ENCODE measurements around the gene ADISSP. TPM values are rescaled to one million over a fixed set of nuclear protein-coding genes. Genes with fewer than 3 reads are reported as not detected.

ADISSP gene
- total and polyA plus RNA-seq, 2 of the 13 experiments (the other 11 are each of a cell fraction or from before 2014, with no cell fraction given): 38.3 to 90.6 TPM

DNA sequence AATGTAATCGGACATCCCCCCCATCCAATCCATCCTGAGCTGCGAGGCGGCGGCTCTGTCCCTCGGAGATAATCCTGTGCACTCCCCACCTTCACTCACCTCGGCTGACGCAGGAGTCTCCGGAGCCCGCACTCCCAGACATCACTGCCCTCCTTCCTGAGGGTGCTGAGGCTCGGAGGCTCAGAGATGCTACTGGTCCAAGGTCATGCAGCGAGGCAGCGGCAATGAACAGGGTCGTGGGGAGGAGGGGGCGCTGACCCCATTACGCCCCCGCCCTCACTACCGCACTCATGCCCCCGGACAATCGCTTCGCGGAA, 485 bp downstream of the ADISSP start (continued):
- TF ChIP-seq ESRRA (CRISPR knock-in tag; IDR thresholded peaks at IDR 0.05; ENCODE audit: low read depth): no peak
- no peak for TF ChIP-seq RXRA (CRISPR knock-in tag; IDR thresholded peaks at IDR 0.05)
- no peak for TF ChIP-seq ZNF317 (CRISPR knock-in tag; IDR thresholded peaks at IDR 0.05)
- TF ChIP-seq FOSL2 (CRISPR knock-in tag; IDR thresholded peaks at IDR 0.05): no peak
- TF ChIP-seq ZNF230 (CRISPR knock-in tag; IDR thresholded peaks at IDR 0.05): 0 out of 2 replicates have a peak, but pooled peaks have one; percentile 4
- TF ChIP-seq ZSCAN5A (CRISPR knock-in tag; IDR thresholded peaks at IDR 0.05; ENCODE audit: borderline replicate concordance): peak; percentile 88; the same call in 1 of the 2 replicates
- TF ChIP-seq ZNF446 (CRISPR knock-in tag; IDR thresholded peaks at IDR 0.05): peak; percentile 93; the same call in 1 of the 2 replicates
- no peak for TF ChIP-seq ZNF883 (CRISPR knock-in tag; IDR thresholded peaks at IDR 0.05; ENCODE audit: not compliant biosample characterization)
- TF ChIP-seq, protein P1, sequence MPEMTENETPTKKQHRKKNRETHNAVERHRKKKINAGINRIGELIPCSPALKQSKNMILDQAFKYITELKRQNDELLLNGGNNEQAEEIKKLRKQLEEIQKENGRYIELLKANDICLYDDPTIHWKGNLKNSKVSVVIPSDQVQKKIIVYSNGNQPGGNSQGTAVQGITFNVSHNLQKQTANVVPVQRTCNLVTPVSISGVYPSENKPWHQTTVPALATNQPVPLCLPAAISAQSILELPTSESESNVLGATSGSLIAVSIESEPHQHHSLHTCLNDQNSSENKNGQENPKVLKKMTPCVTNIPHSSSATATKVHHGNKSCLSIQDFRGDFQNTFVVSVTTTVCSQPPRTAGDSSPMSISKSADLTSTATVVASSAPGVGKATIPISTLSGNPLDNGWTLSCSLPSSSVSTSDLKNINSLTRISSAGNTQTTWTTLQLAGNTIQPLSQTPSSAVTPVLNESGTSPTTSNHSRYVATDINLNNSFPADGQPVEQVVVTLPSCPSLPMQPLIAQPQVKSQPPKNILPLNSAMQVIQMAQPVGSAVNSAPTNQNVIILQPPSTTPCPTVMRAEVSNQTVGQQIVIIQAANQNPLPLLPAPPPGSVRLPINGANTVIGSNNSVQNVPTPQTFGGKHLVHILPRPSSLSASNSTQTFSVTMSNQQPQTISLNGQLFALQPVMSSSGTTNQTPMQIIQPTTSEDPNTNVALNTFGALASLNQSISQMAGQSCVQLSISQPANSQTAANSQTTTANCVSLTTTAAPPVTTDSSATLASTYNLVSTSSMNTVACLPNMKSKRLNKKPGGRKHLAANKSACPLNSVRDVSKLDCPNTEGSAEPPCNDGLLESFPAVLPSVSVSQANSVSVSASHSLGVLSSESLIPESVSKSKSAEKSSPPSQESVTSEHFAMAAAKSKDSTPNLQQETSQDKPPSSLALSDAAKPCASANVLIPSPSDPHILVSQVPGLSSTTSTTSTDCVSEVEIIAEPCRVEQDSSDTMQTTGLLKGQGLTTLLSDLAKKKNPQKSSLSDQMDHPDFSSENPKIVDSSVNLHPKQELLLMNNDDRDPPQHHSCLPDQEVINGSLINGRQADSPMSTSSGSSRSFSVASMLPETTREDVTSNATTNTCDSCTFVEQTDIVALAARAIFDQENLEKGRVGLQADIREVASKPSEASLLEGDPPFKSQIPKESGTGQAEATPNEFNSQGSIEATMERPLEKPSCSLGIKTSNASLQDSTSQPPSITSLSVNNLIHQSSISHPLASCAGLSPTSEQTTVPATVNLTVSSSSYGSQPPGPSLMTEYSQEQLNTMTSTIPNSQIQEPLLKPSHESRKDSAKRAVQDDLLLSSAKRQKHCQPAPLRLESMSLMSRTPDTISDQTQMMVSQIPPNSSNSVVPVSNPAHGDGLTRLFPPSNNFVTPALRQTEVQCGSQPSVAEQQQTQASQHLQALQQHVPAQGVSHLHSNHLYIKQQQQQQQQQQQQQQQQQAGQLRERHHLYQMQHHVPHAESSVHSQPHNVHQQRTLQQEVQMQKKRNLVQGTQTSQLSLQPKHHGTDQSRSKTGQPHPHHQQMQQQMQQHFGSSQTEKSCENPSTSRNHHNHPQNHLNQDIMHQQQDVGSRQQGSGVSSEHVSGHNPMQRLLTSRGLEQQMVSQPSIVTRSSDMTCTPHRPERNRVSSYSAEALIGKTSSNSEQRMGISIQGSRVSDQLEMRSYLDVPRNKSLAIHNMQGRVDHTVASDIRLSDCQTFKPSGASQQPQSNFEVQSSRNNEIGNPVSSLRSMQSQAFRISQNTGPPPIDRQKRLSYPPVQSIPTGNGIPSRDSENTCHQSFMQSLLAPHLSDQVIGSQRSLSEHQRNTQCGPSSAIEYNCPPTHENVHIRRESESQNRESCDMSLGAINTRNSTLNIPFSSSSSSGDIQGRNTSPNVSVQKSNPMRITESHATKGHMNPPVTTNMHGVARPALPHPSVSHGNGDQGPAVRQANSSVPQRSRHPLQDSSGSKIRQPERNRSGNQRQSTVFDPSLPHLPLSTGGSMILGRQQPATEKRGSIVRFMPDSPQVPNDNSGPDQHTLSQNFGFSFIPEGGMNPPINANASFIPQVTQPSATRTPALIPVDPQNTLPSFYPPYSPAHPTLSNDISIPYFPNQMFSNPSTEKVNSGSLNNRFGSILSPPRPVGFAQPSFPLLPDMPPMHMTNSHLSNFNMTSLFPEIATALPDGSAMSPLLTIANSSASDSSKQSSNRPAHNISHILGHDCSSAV (CRISPR knock-in tag; IDR thresholded peaks at IDR 0.05; ENCODE audit: borderline replicate concordance): no peak
- TF ChIP-seq ZNF264 (CRISPR knock-in tag; IDR thresholded peaks at IDR 0.05): no peak
- no peak for TF ChIP-seq ZNF329 (CRISPR knock-in tag; IDR thresholded peaks at IDR 0.05; ENCODE audit: low read depth)
- TF ChIP-seq ZFP36L1 (CRISPR knock-in tag; IDR thresholded peaks at IDR 0.05): no peak
- TF ChIP-seq ZNF33A (CRISPR knock-in tag; IDR thresholded peaks at IDR 0.05; ENCODE audit: borderline replicate concordance): no peak
- no peak for TF ChIP-seq RARA (CRISPR knock-in tag; IDR thresholded peaks at IDR 0.05)
- TF ChIP-seq RAD21 (CRISPR knock-in tag; IDR thresholded peaks at IDR 0.05): no peak
- TF ChIP-seq, protein P2, sequence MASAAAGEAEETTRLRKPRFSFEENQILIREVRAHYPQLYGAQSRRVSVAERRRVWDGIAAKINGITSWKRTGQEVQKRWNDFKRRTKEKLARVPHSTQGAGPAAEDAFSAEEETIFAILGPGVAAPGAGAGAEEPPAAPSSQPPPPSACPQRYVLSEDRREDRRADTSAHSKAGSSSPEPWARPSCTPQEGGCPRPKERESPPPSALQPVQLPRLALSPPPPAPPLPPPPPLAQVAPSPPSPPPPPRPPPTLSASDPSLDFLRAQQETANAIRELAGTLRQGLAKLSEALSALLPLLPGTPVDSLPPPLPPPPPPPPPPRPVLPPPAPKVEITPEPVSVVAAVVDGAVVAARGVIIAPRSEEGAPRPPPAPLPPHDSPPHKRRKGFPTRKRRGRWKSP (CRISPR knock-in tag; IDR thresholded peaks at IDR 0.05): no peak
- TF ChIP-seq ZNF430 (CRISPR knock-in tag; IDR thresholded peaks at IDR 0.05): no peak
- no peak for TF ChIP-seq SOX13 (IDR thresholded peaks at IDR 0.05)
- no peak for TF ChIP-seq SOX13 (CRISPR knock-in tag; conservative IDR thresholded peaks at IDR 0.05 in 1 of 2, IDR thresholded peaks at IDR 0.05 in 1 of 2)
- no peak for TF ChIP-seq NAIF1 (CRISPR knock-in tag; IDR thresholded peaks at IDR 0.05; ENCODE audit: borderline replicate concordance)
- TF ChIP-seq SOX6 (IDR thresholded peaks at IDR 0.05): no peak
- TF ChIP-seq SOX6 (CRISPR knock-in tag; IDR thresholded peaks at IDR 0.05): no peak
- peak; percentile 48 for TF ChIP-seq SRSF1 (optimal IDR thresholded peaks at IDR 0.05; ENCODE audit: low read depth, low read length)

Measured in HepG2 (cell line).